Vagina (tissue), 2 donors: Measurements from ENCODE around the gene SGMS2. TPM values are rescaled to one million over a fixed set of nuclear protein-coding genes. Genes with fewer than 3 reads are reported as not detected.

ENCODE experiments used
- DNase-seq, 2 donors: peaks; one replicate each; pipeline ENCODE4 v3.0.0-alpha.2; 2017; ENCODE audit errors: extremely low spot score in 2 of 2
- H3K27ac ChIP-seq: fragments of 200-600 bp; sonication (generic); one replicate; pipeline ENCODE4 v1.5.1; 2019
- H3K27me3 ChIP-seq: fragments of 200-600 bp; sonication (generic); one replicate; pipeline ENCODE4 v1.5.1; 2019
- H3K36me3 ChIP-seq, 2 donors: fragments of 200-600 bp; sonication (generic); one replicate each; pipeline ENCODE4 v1.5.1; 2017 to 2019
- H3K4me1 ChIP-seq: fragments of 200-600 bp; sonication (generic); one replicate; pipeline ENCODE4 v1.5.1; 2019
- H3K4me3 ChIP-seq, 2 donors: fragments of 200-600 bp; sonication (generic); 1 replicate in 1 of 2; 2 replicates in 1 of 2; pipeline ENCODE4 v1.5.1; 2016 to 2019
- H3K9me3 ChIP-seq: fragments of 200-600 bp; sonication (generic); one replicate; pipeline ENCODE4 v1.5.1; 2019
- CTCF ChIP-seq, 3 experiments: fragments of 450-650 bp in 2 of 3; fragments of 200-600 bp in 1 of 3; sonication (generic) in 1 of 3; IDR thresholded peaks; one replicate each; pipeline ENCODE4 v1.5.1; 2017 to 2019; ENCODE audit warnings: antibody characterized with exemption in 3 of 3, mild to moderate bottlenecking in 2 of 3, moderate library complexity in 2 of 3
- POLR2A ChIP-seq, 2 donors: fragments of 450-650 bp; IDR thresholded peaks; one replicate each; pipeline ENCODE4 v1.6.1; 2017; ENCODE audit warnings: antibody characterized with exemption in 2 of 2, mild to moderate bottlenecking in 2 of 2, moderate library complexity in 2 of 2
- POLR2AphosphoS5 ChIP-seq, 2 donors: sonication (generic); formaldehyde crosslinking; IDR thresholded peaks; one replicate each; pipeline ENCODE4 v1.9.0; 2017; ENCODE audit warnings: antibody characterized with exemption in 2 of 2, mild to moderate bottlenecking in 2 of 2, low read depth in 1 of 2; ENCODE audit not compliant: insufficient read depth in 1 of 2
- intact Hi-C: fragments of 100-400 bp; cut with DNase I; formaldehyde crosslinking; loops from one replicate; pipeline ENCODE4 v1.15.1; 2023
- total RNA-seq: library from RNA; depleted of rRNA; stranded (reverse); fragments of >200 nt; gene quantifications from one replicate; pipeline ENCODE4 v1.2.3, GENCODE V29; 2016

Gene SGMS2
- total RNA-seq, 1 donor from 2014 or later = 66.5 TPM

DNA sequence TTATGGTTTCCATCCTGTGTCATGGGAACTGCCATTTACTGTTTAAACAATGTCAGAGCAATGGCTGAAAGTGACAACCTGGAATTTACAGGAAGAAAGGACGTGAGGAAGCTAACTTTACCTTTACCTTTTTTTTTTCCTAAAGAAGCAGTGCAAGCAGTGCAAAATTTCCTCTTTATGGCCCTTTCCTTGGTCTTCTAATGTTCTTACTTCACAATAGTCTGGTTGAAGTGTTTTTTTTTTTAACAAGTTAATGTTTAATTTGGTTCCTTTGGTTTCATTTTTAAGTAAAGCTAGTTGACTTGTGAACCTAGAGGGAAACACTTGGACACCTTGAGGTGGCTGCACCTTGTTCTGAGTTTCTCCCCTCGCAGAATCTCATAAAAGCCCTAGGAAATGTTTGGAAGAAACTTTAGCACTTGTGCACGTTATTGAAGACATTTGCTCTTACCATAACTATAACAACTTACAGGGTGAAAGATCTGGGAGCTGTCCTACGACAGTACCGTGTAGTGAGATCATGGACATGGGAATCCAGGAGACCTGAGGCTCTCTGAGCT is 1.8 kb downstream of the SGMS2 start:
- DNase-seq = no peak
- peaks cover 30% of the 10 kb centered on the region for H3K4me1 ChIP-seq
- H3K36me3 ChIP-seq = no peaks in the 10 kb centered on the region
- H3K27me3 ChIP-seq = no peaks in the 10 kb centered on the region
- intact Hi-C loops = no loop called here
- TF ChIP-seq POLR2AphosphoS5 (IDR thresholded peaks at IDR 0.05; ENCODE audit: insufficient read depth in 1 of 2, low read depth in 1 of 2) (no peak), CTCF (IDR thresholded peaks at IDR 0.05) (no peak), POLR2A (IDR thresholded peaks at IDR 0.05) (no peak)
- no peak overlapping the region for H3K27ac ChIP-seq
- peak overlapping the region; percentile 94 for H3K4me3 ChIP-seq
- no peaks in the 10 kb centered on the region for H3K9me3 ChIP-seq

DNA sequence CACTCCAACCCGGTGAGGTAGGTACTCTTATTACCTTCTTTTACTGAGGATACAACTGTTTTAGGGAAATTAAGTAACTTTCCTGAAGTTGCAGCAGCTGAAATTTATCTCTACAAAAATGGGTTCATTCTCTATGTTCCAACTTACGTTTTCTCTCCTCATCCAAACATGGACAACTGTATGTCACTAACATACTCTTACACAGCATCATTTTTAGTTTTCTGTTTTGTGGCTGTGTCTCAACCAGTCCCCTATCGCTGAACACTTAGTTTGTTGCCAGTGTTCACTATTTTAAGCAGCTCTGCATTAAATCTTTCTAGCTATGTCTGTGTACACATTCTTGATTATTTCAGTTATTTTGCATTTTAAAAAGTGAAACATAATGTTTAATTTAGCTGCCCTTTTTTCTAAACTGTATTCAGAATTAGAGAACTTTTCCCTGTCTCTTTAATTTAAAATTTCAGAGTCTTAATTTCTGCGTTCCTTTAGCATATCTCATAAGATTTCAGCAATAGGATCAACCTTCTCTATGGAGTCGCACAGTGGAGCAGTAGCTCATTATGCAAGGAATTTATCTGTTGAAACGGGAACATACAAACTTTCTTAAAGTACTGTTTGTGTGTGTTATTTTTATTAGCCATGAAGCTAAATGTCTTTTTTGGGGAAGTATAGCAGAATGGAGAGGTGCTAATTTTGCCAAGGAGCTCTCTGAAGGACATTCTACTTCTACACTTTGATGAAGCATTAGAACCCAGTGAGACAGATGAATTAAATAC is 3.8 kb downstream of the SGMS2 start:
- no peak overlapping the region for H3K4me3 ChIP-seq
- TF ChIP-seq CTCF (IDR thresholded peaks at IDR 0.05) (no peak), POLR2A (IDR thresholded peaks at IDR 0.05) (no peak)
- H3K27me3 ChIP-seq = no peaks in the 10 kb centered on the region
- intact Hi-C loops = no loop called here
- DNase-seq = no peak
- no peak overlapping the region for H3K27ac ChIP-seq
- H3K9me3 ChIP-seq = no peaks in the 10 kb centered on the region
- peaks cover 30% of the 10 kb centered on the region for H3K4me1 ChIP-seq
- no peaks in the 10 kb centered on the region for H3K36me3 ChIP-seq

- H3K9me3 ChIP-seq = no peaks in the 10 kb centered on the region
- H3K27me3 ChIP-seq = no peaks in the 10 kb centered on the region
- no peaks in the 10 kb centered on the region for H3K36me3 ChIP-seq
- no peak for DNase-seq
- intact Hi-C loops = no loop called here
- H3K4me1 ChIP-seq = peaks cover 31% of the 10 kb centered on the region
- no peak overlapping the region for H3K4me3 ChIP-seq
- no peak overlapping the region for H3K27ac ChIP-seq
- TF ChIP-seq POLR2AphosphoS5 (IDR thresholded peaks at IDR 0.05; ENCODE audit: insufficient read depth in 1 of 2, low read depth in 1 of 2) (no peak), CTCF (IDR thresholded peaks at IDR 0.05) (no peak), POLR2A (IDR thresholded peaks at IDR 0.05) (no peak)
These were observed 6.4 kb downstream of the SGMS2 start for GRCh38 chr4:107831140-107831539.

GRCh38 chr4:107832275-107832807 is 7.6 kb downstream of the SGMS2 start:
- Histone ChIP-seq H3K4me3 (no peak overlapping the region), H3K27me3 (no peaks in the 10 kb centered on the region), H3K27ac (no peak overlapping the region), H3K36me3 (no peaks in the 10 kb centered on the region), H3K9me3 (no peaks in the 10 kb centered on the region), H3K4me1 (peaks cover 30% of the 10 kb centered on the region)
- DNase-seq = no peak
- intact Hi-C loops = no loop called here
- TF ChIP-seq POLR2A (IDR thresholded peaks at IDR 0.05) (no peak), POLR2AphosphoS5 (IDR thresholded peaks at IDR 0.05; ENCODE audit: insufficient read depth in 1 of 2, low read depth in 1 of 2) (no peak), CTCF (IDR thresholded peaks at IDR 0.05) (no peak)

GRCh38 chr4:107834241-107834794 is 9.6 kb downstream of the SGMS2 start:
- Histone ChIP-seq H3K27ac (peak overlapping the region; percentile 60), H3K4me1 (peaks cover 37% of the 10 kb centered on the region), H3K36me3 (no peaks in the 10 kb centered on the region), H3K9me3 (no peaks in the 10 kb centered on the region), H3K27me3 (no peaks in the 10 kb centered on the region), H3K4me3 (no peak overlapping the region)
- no peak for DNase-seq
- no peak for TF ChIP-seq POLR2A (IDR thresholded peaks at IDR 0.05)
- no peak for TF ChIP-seq POLR2AphosphoS5 (IDR thresholded peaks at IDR 0.05; ENCODE audit: insufficient read depth in 1 of 2, low read depth in 1 of 2)
- no peak for TF ChIP-seq CTCF (IDR thresholded peaks at IDR 0.05)
- intact Hi-C loops = no loop called here
